Measurements from ENCODE around the gene AOAH. TPM values are rescaled to one million over a fixed set of nuclear protein-coding genes. Genes with fewer than 3 reads are reported as not detected.
"Not testable (repeated sequence)": the region's sequence is repeated elsewhere in the genome, so short reads cannot be mapped to it uniquely, and the experiment has no call there.

The AOAH gene
- total and polyA plus RNA-seq, 7 donors, result 3.8 to 61.3 (median 16.2) TPM

GRCh38 chr7:36506820-36507219, 217.5 kb downstream of the AOAH start:
- no peak overlapping the region for H3K27ac ChIP-seq
- intact Hi-C loops (cut with DNase I), result no loop called here
- WGBS, 2 donors, result 95 to 96% methylated on average over 3 of the region's 3 CpGs
- H3K9me3 ChIP-seq, result no peaks in the 10 kb centered on the region
- TF ChIP-seq POLR2A (IDR thresholded peaks at IDR 0.05) (no peak), POLR2AphosphoS5 (IDR thresholded peaks at IDR 0.05) (no peak), EP300 (IDR thresholded peaks at IDR 0.05) (no peak), CTCF (IDR thresholded peaks at IDR 0.05) (no peak)
- DNase-seq, result no peak
- no peaks in the 10 kb centered on the region for H3K27me3 ChIP-seq
- no peak overlapping the region for H3K4me3 ChIP-seq
- H3K36me3 ChIP-seq, result no peaks in the 10 kb centered on the region
- no peaks in the 10 kb centered on the region for H3K4me1 ChIP-seq

GRCh38 chr7:36506130-36506798, 218.0 kb downstream of the AOAH start:
- Histone ChIP-seq H3K27ac (no peak overlapping the region), H3K4me1 (no peaks in the 10 kb centered on the region), H3K27me3 (no peaks in the 10 kb centered on the region), H3K36me3 (no peaks in the 10 kb centered on the region), H3K9me3 (no peaks in the 10 kb centered on the region), H3K4me3 (no peak overlapping the region)
- no peak for TF ChIP-seq POLR2A (IDR thresholded peaks at IDR 0.05)
- no peak for DNase-seq
- intact Hi-C loops (cut with DNase I), result no loop called here
- 91 to 93% methylated on average over 7 of the region's 7 CpGs for WGBS, 2 donors

GRCh38 chr7:36504617-36505016, 219.7 kb downstream of the AOAH start:
- DNase-seq; H3K4me3 ChIP-seq; H3K27me3 ChIP-seq; intact Hi-C loops (cut with DNase I); H3K9me3 ChIP-seq; H3K27ac ChIP-seq; H3K36me3 ChIP-seq; H3K4me1 ChIP-seq: not testable (repeated sequence)
- WGBS, 2 donors, result 92 to 93% methylated on average over 5 of the region's 5 CpGs

GRCh38 chr7:36504216-36504615, 220.1 kb downstream of the AOAH start:
- H3K9me3 ChIP-seq; H3K27ac ChIP-seq; H3K4me3 ChIP-seq; H3K27me3 ChIP-seq; DNase-seq; intact Hi-C loops (cut with DNase I); H3K36me3 ChIP-seq; H3K4me1 ChIP-seq: not testable (repeated sequence)
- WGBS, 2 donors, result 96 to 97% methylated on average over 17 of the region's 17 CpGs

GRCh38 chr7:36497775-36498174, 226.5 kb downstream of the AOAH start:
- intact Hi-C loops (cut with DNase I), result no loop called here
- no peaks in the 10 kb centered on the region for H3K9me3 ChIP-seq
- H3K27me3 ChIP-seq, result no peaks in the 10 kb centered on the region
- no peak overlapping the region for H3K27ac ChIP-seq
- whole genome bisulfite sequencing, 2 donors, result 18 to 51% methylated on average over 4 of the region's 4 CpGs
- TF ChIP-seq POLR2AphosphoS5 (IDR thresholded peaks at IDR 0.05) (no peak), CTCF (IDR thresholded peaks at IDR 0.05) (no peak), POLR2A (IDR thresholded peaks at IDR 0.05) (no peak), EP300 (IDR thresholded peaks at IDR 0.05) (no peak)
- H3K4me3 ChIP-seq, result no peak overlapping the region
- no peaks in the 10 kb centered on the region for H3K4me1 ChIP-seq
- DNase-seq, result no peak
- H3K36me3 ChIP-seq, result no peaks in the 10 kb centered on the region

- DNase-seq; H3K27me3 ChIP-seq; H3K9me3 ChIP-seq; H3K4me3 ChIP-seq; intact Hi-C loops (cut with DNase I); H3K36me3 ChIP-seq; H3K4me1 ChIP-seq; H3K27ac ChIP-seq: not testable (repeated sequence)
- 90 to 93% methylated on average over 6 of the region's 6 CpGs for WGBS, 2 donors
These were observed 227.1 kb downstream of the AOAH start for GRCh38 chr7:36497176-36497575.

GRCh38 chr7:36496576-36496975, 227.7 kb downstream of the AOAH start:
- H3K4me1 ChIP-seq, result no peaks in the 10 kb centered on the region
- TF ChIP-seq POLR2AphosphoS5 (IDR thresholded peaks at IDR 0.05) (no peak), EP300 (IDR thresholded peaks at IDR 0.05) (no peak), POLR2A (IDR thresholded peaks at IDR 0.05) (no peak), CTCF (IDR thresholded peaks at IDR 0.05) (no peak)
- H3K27me3 ChIP-seq, result no peaks in the 10 kb centered on the region
- no peak for DNase-seq
- H3K27ac ChIP-seq, result no peak overlapping the region
- intact Hi-C loops (cut with DNase I), result no loop called here
- H3K4me3 ChIP-seq, result no peak overlapping the region
- H3K36me3 ChIP-seq, result no peaks in the 10 kb centered on the region
- 94 to 95% methylated on average over 6 of the region's 6 CpGs for WGBS, 2 donors
- H3K9me3 ChIP-seq, result no peaks in the 10 kb centered on the region

Data from sigmoid colon (tissue), 7 donors.